Activated naive CD4-positive, alpha-beta T cell treated with anti-CD3 and anti-CD28 coated beads, Interleukin-2, amount 10 ng/mL, durations not matched to agents 7 days and 5 days (primary cell): ENCODE data around the gene ARID3A.

ENCODE experiments used
- CTCF ChIA-PET: fragments of 350-600 bp; sonication (Branson Sonifier 250); formaldehyde crosslinking; loops from one replicate; lab custom pipeline; 2021; ENCODE audit warnings: antibody characterized with exemption; lab: Charles Lee
- DNase-seq: peaks from one replicate; pipeline ENCODE4 v3.0.0-alpha.2; 2020
- H3K27ac Mint-ChIP-seq: one replicate; pipeline ENCODE4 v1.8.0; 2021; ENCODE audit warnings: mild to moderate bottlenecking, moderate library complexity, mixed read lengths
- H3K27me3 Mint-ChIP-seq: one replicate; pipeline ENCODE4 v1.8.0; 2021; ENCODE audit warnings: mild to moderate bottlenecking, mixed read lengths
- H3K36me3 Mint-ChIP-seq: one replicate; pipeline ENCODE4 v1.8.0; 2021; ENCODE audit warnings: mixed read lengths
- H3K4me1 Mint-ChIP-seq: one replicate; pipeline ENCODE4 v1.8.0; 2021; ENCODE audit warnings: mixed read lengths
- H3K4me3 Mint-ChIP-seq: one replicate; pipeline ENCODE4 v1.8.0; 2021; ENCODE audit warnings: mild to moderate bottlenecking, moderate library complexity, mixed read lengths
- H3K9me3 Mint-ChIP-seq: one replicate; pipeline ENCODE4 v1.8.0; 2021; ENCODE audit warnings: mixed read lengths

Gene ARID3A

GRCh38 chr19:990119-990571 lies 64.3 kb downstream of the ARID3A start:
- H3K36me3 Mint-ChIP-seq = peaks cover 23% of the 10 kb centered on the region
- CTCF ChIA-PET = no interaction called here
- H3K9me3 Mint-ChIP-seq = no peaks in the 10 kb centered on the region
- H3K4me3 Mint-ChIP-seq = no peak overlapping the region
- no peak for DNase-seq
- peaks cover 12% of the 10 kb centered on the region for H3K4me1 Mint-ChIP-seq
- H3K27ac Mint-ChIP-seq = peak overlapping the region; percentile 33
- no peaks in the 10 kb centered on the region for H3K27me3 Mint-ChIP-seq

- DNase-seq = no peak
- Mint-ChIP-seq H3K36me3 (peaks cover 23% of the 10 kb centered on the region), H3K4me1 (peaks cover 6% of the 10 kb centered on the region), H3K9me3 (no peaks in the 10 kb centered on the region), H3K4me3 (no peak overlapping the region), H3K27me3 (peaks cover 2% of the 10 kb centered on the region), H3K27ac (no peak overlapping the region)
- CTCF ChIA-PET = no interaction called here
Measured at GRCh38 chr19:990746-991145, 64.9 kb downstream of the ARID3A start.

- Mint-ChIP-seq H3K4me3 (no peak overlapping the region), H3K9me3 (no peaks in the 10 kb centered on the region), H3K27me3 (peaks cover 9% of the 10 kb centered on the region), H3K27ac (no peak overlapping the region), H3K4me1 (peaks cover 7% of the 10 kb centered on the region), H3K36me3 (peaks cover 23% of the 10 kb centered on the region)
- peak; percentile 63 for DNase-seq
- CTCF ChIA-PET = no interaction called here
Measured at GRCh38 chr19:991174-991931, 65.5 kb downstream of the ARID3A start.

- Mint-ChIP-seq H3K4me1 (peaks cover 6% of the 10 kb centered on the region), H3K27me3 (peaks cover 16% of the 10 kb centered on the region), H3K27ac (no peak overlapping the region), H3K36me3 (peaks cover 18% of the 10 kb centered on the region), H3K4me3 (no peak overlapping the region), H3K9me3 (no peaks in the 10 kb centered on the region)
- no peak for DNase-seq
- CTCF ChIA-PET = no interaction called here
Measured at GRCh38 chr19:991932-992669, 66.3 kb downstream of the ARID3A start.

GRCh38 chr19:992670-993055 lies 66.8 kb downstream of the ARID3A start:
- Mint-ChIP-seq H3K4me1 (peaks cover 7% of the 10 kb centered on the region), H3K27ac (no peak overlapping the region), H3K4me3 (no peak overlapping the region), H3K9me3 (no peaks in the 10 kb centered on the region), H3K27me3 (peaks cover 22% of the 10 kb centered on the region), H3K36me3 (peaks cover 18% of the 10 kb centered on the region)
- CTCF ChIA-PET = no interaction called here
- DNase-seq = no peak

- Mint-ChIP-seq H3K27ac (no peak overlapping the region), H3K4me3 (no peak overlapping the region), H3K4me1 (peaks cover 10% of the 10 kb centered on the region), H3K9me3 (no peaks in the 10 kb centered on the region), H3K36me3 (peaks cover 16% of the 10 kb centered on the region), H3K27me3 (peaks cover 29% of the 10 kb centered on the region)
- CTCF ChIA-PET = no interaction called here
- no peak for DNase-seq
Measured at GRCh38 chr19:993361-993830, 67.6 kb downstream of the ARID3A start.

GRCh38 chr19:993831-994393 lies 68.1 kb downstream of the ARID3A start:
- Mint-ChIP-seq H3K36me3 (peaks cover 16% of the 10 kb centered on the region), H3K9me3 (no peaks in the 10 kb centered on the region), H3K27me3 (peaks cover 34% of the 10 kb centered on the region), H3K4me1 (peaks cover 12% of the 10 kb centered on the region), H3K4me3 (no peak overlapping the region), H3K27ac (no peak overlapping the region)
- CTCF ChIA-PET = no interaction called here
- no peak for DNase-seq

- H3K4me1 Mint-ChIP-seq = peaks cover 18% of the 10 kb centered on the region
- CTCF ChIA-PET = no interaction called here
- no peak for DNase-seq
- no peaks in the 10 kb centered on the region for H3K9me3 Mint-ChIP-seq
- H3K36me3 Mint-ChIP-seq = peaks cover 16% of the 10 kb centered on the region
- H3K27ac Mint-ChIP-seq = no peak overlapping the region
- no peak overlapping the region for H3K4me3 Mint-ChIP-seq
- peaks cover 40% of the 10 kb centered on the region for H3K27me3 Mint-ChIP-seq
Measured at GRCh38 chr19:994516-994915, 68.7 kb downstream of the ARID3A start.

GRCh38 chr19:995051-995827 lies 69.4 kb downstream of the ARID3A start:
- DNase-seq = no peak
- Mint-ChIP-seq H3K27ac (no peak overlapping the region), H3K4me1 (peaks cover 18% of the 10 kb centered on the region), H3K9me3 (no peaks in the 10 kb centered on the region), H3K4me3 (no peak overlapping the region), H3K27me3 (peaks cover 47% of the 10 kb centered on the region), H3K36me3 (peaks cover 16% of the 10 kb centered on the region)
- CTCF ChIA-PET = interaction anchor here (1.2 kb wide), 1 partner anchor 11 kb away, joined by 3 read pairs; no protein-coding TSS in a partner anchor

- peaks cover 54% of the 10 kb centered on the region for H3K27me3 Mint-ChIP-seq
- CTCF ChIA-PET = interaction anchor here (1.2 to 2.0 kb wide), 2 partner anchors 10 to 133 kb away, joined by 3 to 8 read pairs; no protein-coding TSS in a partner anchor
- peak; percentile 83 for DNase-seq
- H3K9me3 Mint-ChIP-seq = no peaks in the 10 kb centered on the region
- peak overlapping the region; percentile 78 for H3K27ac Mint-ChIP-seq
- H3K36me3 Mint-ChIP-seq = peaks cover 11% of the 10 kb centered on the region
- H3K4me1 Mint-ChIP-seq = peaks cover 23% of the 10 kb centered on the region
- H3K4me3 Mint-ChIP-seq = peak overlapping the region; percentile 35
Measured at GRCh38 chr19:996051-996838, 70.4 kb downstream of the ARID3A start.

- Mint-ChIP-seq H3K4me1 (peaks cover 23% of the 10 kb centered on the region), H3K27ac (no peak overlapping the region), H3K36me3 (peaks cover 5% of the 10 kb centered on the region), H3K4me3 (no peak overlapping the region), H3K9me3 (no peaks in the 10 kb centered on the region), H3K27me3 (peaks cover 70% of the 10 kb centered on the region)
- DNase-seq = no peak
- CTCF ChIA-PET = interaction anchor here (0.6 to 2.8 kb wide), 3 partner anchors 14 to 204 kb away, joined by 3 to 8 read pairs (median 7); partner anchors contain the start of gene WDR18
Measured at GRCh38 chr19:998064-998463, 72.2 kb downstream of the ARID3A start.

GRCh38 chr19:999379-999719 lies 73.5 kb downstream of the ARID3A start:
- Mint-ChIP-seq H3K27me3 (peaks cover 78% of the 10 kb centered on the region), H3K4me3 (no peak overlapping the region)

GRCh38 chr19:1000095-1000494 lies 74.3 kb downstream of the ARID3A start, which contains the start of gene GRIN3B:
GRIN3B (plus strand) TSS chr19:1000419; CDS start chr19:1000438, 19 bp downstream.
- Mint-ChIP-seq H3K9me3 (no peaks in the 10 kb centered on the region), H3K4me1 (peaks cover 23% of the 10 kb centered on the region), H3K36me3 (no peaks in the 10 kb centered on the region), H3K27me3 (peaks cover 80% of the 10 kb centered on the region), H3K27ac (no peak within 1 kb of the TSS), H3K4me3 (no peak within 1 kb of the TSS)
- CTCF ChIA-PET = no interaction called here
- DNase-seq = peak; percentile 82

More at GRCh38 chr19:999379-999719, 73.5 kb downstream of the ARID3A start:
- Mint-ChIP-seq H3K9me3 (no peaks in the 10 kb centered on the region), H3K4me1 (peaks cover 23% of the 10 kb centered on the region), H3K27ac (no peak overlapping the region), H3K36me3 (no peaks in the 10 kb centered on the region)
- no peak for DNase-seq
- CTCF ChIA-PET = interaction anchor here (2.8 kb wide), 1 partner anchor 15 kb away, joined by 7 read pairs; the partner anchor contains the start of gene WDR18
